ENCODE measurements around the gene DUSP18.
"Not testable (repeated sequence)": the region's sequence is repeated elsewhere in the genome, so short reads cannot be mapped to it uniquely, and the experiment has no call there.

DUSP18 gene

DNA sequence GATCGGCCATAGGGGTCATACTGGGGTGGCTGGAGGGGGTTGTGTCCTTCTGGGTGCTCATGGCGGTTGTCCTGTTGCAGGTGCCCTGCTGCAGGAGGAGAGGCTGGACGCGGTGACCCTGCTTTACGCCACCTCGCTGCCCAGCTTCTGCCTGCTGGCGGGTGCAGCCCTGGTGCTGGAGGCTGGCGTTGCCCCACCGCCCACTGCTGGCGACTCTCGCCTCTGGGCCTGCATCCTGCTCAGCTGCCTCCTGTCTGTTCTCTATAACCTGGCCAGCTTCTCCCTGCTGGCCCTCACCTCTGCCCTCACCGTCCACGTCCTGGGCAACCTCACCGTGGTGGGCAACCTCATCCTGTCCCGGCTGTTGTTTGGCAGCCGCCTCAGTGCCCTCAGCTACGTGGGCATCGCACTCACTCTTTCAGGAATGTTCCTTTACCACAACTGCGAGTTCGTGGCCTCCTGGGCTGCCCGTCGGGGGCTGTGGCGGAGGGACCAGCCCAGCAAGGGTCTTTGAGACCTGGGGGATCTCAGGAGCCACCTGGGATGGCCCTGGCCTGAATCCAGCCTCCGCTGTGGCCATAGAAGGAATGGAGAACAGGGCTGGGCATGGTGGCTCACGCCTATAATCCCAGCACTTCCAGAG is 21.0 kb downstream of the DUSP18 start:
- Histone ChIP-seq H3K4me2 (no peak overlapping the region), H3K27me3 (no peaks in the 10 kb centered on the region), H3K27ac (no peak overlapping the region), H3K4me1 (no peaks in the 10 kb centered on the region), H3K4me3 (no peak overlapping the region), H3K9ac (no peak overlapping the region), H4K20me1 (no peaks in the 10 kb centered on the region), H3K9me3 (no peaks in the 10 kb centered on the region), H3K36me3 (no peaks in the 10 kb centered on the region)
- TF ChIP-seq Cebpa-rat (IDR thresholded peaks at IDR 0.05) = no peak

GRCh38 chr22:30643055-30643875 is 24.4 kb downstream of the DUSP18 start:
- Histone ChIP-seq H4K20me1 (no peaks in the 10 kb centered on the region), H3K9me3 (peaks cover 14% of the 10 kb centered on the region), H3K4me1 (no peaks in the 10 kb centered on the region), H3K27me3 (no peaks in the 10 kb centered on the region), H3K4me2 (no peak overlapping the region), H3K4me3 (no peak overlapping the region), H3K9ac (no peak overlapping the region), H3K27ac (no peak overlapping the region), H3K36me3 (peaks cover 7% of the 10 kb centered on the region; the same call in 1 of the 2 replicates)
- TF ChIP-seq Cebpa-rat (IDR thresholded peaks at IDR 0.05) = no peak

DNA sequence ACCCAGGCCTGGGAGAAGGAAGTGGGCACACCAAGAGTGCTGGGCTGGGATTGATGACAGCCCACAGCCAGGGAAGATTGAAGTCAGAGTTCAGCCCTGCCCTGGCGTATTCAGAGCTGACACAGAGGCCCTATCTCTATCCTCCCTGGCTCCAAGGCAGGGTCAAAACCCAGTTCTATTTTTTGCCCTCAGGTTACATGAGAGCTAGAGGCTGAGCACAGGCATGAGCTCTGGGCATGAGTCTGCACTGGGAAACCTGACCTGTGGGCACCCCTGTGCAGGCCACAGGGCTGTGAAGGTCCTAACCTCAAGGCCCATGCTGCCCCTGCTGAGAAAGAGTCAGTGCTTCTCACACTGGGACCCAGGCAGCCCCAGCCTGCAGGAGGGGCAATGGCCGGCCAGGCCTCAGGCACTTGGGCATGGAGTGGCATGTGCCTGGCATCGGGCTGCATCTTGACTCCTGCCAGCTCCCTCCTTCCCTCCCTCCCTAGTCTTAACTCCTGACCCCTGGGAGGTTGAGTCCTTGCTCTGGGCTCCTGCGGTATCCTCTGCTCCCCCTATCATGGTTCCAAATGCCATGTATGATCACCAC is 26.7 kb downstream of the DUSP18 start:
- Histone ChIP-seq H3K9ac (no peak overlapping the region), H3K9me3 (peaks cover 19% of the 10 kb centered on the region), H3K36me3 (peaks cover 7% of the 10 kb centered on the region; the same call in 1 of the 2 replicates), H3K27me3 (no peaks in the 10 kb centered on the region), H3K27ac (no peak overlapping the region), H4K20me1 (no peaks in the 10 kb centered on the region), H3K4me3 (no peak overlapping the region), H3K4me1 (peaks cover 20% of the 10 kb centered on the region), H3K4me2 (no peak overlapping the region)
- TF ChIP-seq Cebpa-rat (IDR thresholded peaks at IDR 0.05) = no peak

GRCh38 chr22:30640361-30640760 is 27.3 kb downstream of the DUSP18 start:
- TF ChIP-seq Cebpa-rat (IDR thresholded peaks at IDR 0.05) = no peak
- no peak overlapping the region for H3K27ac ChIP-seq
- H3K27me3 ChIP-seq = no peaks in the 10 kb centered on the region
- no peaks in the 10 kb centered on the region for H4K20me1 ChIP-seq
- peaks cover 7% of the 10 kb centered on the region; the same call in 1 of the 2 replicates for H3K36me3 ChIP-seq
- no peak overlapping the region for H3K9ac ChIP-seq
- no peak overlapping the region for H3K4me3 ChIP-seq
- peaks cover 23% of the 10 kb centered on the region for H3K4me1 ChIP-seq
- H3K4me2 ChIP-seq = no peak overlapping the region
- H3K9me3 ChIP-seq = peaks cover 19% of the 10 kb centered on the region

GRCh38 chr22:30637701-30638114 is 30.0 kb downstream of the DUSP18 start:
- TF ChIP-seq Cebpa-rat (IDR thresholded peaks at IDR 0.05) = no peak
- Histone ChIP-seq H3K9me3 (peaks cover 19% of the 10 kb centered on the region), H3K27me3 (no peaks in the 10 kb centered on the region), H3K4me1 (peaks cover 37% of the 10 kb centered on the region), H3K36me3 (peaks cover 7% of the 10 kb centered on the region; the same call in 1 of the 2 replicates), H3K4me2 (peak overlapping the region; percentile 98), H4K20me1 (no peaks in the 10 kb centered on the region), H3K9ac (no peak overlapping the region), H3K4me3 (no peak overlapping the region), H3K27ac (no peak overlapping the region)

- Histone ChIP-seq H3K4me3 (peak overlapping the region; percentile 76), H3K9ac (peak overlapping the region; percentile 80), H3K27me3 (no peaks in the 10 kb centered on the region), H3K27ac (peak overlapping the region; percentile 74), H3K4me2 (peak overlapping the region; percentile 98), H3K9me3 (peaks cover 19% of the 10 kb centered on the region), H4K20me1 (no peaks in the 10 kb centered on the region), H3K36me3 (peaks cover 7% of the 10 kb centered on the region; the same call in 1 of the 2 replicates), H3K4me1 (peaks cover 37% of the 10 kb centered on the region)
- TF ChIP-seq Cebpa-rat (IDR thresholded peaks at IDR 0.05) = no peak
Measured at GRCh38 chr22:30636226-30637077, 31.2 kb downstream of the DUSP18 start.

- peaks cover 19% of the 10 kb centered on the region for H3K9me3 ChIP-seq
- H3K4me3 ChIP-seq = peak within 1 kb of the TSS; percentile 76
- no peaks in the 10 kb centered on the region for H4K20me1 ChIP-seq
- H3K27ac ChIP-seq = peak within 1 kb of the TSS; percentile 74
- H3K36me3 ChIP-seq = peaks cover 7% of the 10 kb centered on the region; the same call in 1 of the 2 replicates
- H3K4me1 ChIP-seq = peaks cover 37% of the 10 kb centered on the region
- peak within 1 kb of the TSS; percentile 98 for H3K4me2 ChIP-seq
- peak within 1 kb of the TSS; percentile 80 for H3K9ac ChIP-seq
- H3K27me3 ChIP-seq = no peaks in the 10 kb centered on the region
- TF ChIP-seq Cebpa-rat (IDR thresholded peaks at IDR 0.05) = no peak
Measured at GRCh38 chr22:30635273-30636225, 32.1 kb downstream of the DUSP18 start, which contains the start of gene SLC35E4. Gene SLC35E4 (plus strand): TSS chr22:30635781. CDS start chr22:30636451, 670 bp downstream.

GRCh38 chr22:30634471-30635233 is 33.0 kb downstream of the DUSP18 start:
- TF ChIP-seq Cebpa-rat (IDR thresholded peaks at IDR 0.05) = no peak
- H3K9me3 ChIP-seq = peaks cover 18% of the 10 kb centered on the region
- no peaks in the 10 kb centered on the region for H3K27me3 ChIP-seq
- H3K4me3 ChIP-seq = peak overlapping the region; percentile 76
- peaks cover 37% of the 10 kb centered on the region for H3K4me1 ChIP-seq
- H4K20me1 ChIP-seq = no peaks in the 10 kb centered on the region
- peak overlapping the region; percentile 98 for H3K4me2 ChIP-seq
- peak overlapping the region; percentile 75 for H3K9ac ChIP-seq
- peak overlapping the region; percentile 69 for H3K27ac ChIP-seq
- peaks cover 7% of the 10 kb centered on the region; the same call in 1 of the 2 replicates for H3K36me3 ChIP-seq

DNA sequence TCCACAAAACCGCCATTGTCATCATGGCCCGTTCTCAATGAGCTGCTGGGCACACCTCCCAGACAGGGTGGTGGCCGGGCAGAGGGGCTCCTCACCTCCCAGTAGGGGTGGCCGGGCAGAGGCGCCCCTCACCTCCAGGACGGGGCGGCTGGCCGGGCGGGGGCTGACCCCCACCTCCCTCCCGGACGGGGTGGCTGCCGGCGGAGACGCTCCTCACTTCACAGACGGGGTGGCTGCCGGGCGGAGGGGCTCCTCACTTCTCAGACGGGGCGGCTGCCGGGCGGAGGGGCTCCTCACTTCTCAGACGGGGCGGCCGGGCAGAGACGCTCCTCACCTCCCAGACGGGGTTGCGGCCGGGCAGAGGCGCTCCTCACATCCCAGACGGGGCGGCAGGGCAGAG is 36.2 kb downstream of the DUSP18 start:
- peaks cover 27% of the 10 kb centered on the region for H3K4me1 ChIP-seq
- not testable (repeated sequence) for H3K9me3 ChIP-seq, H3K36me3 ChIP-seq, H3K9ac ChIP-seq, H4K20me1 ChIP-seq, H3K4me3 ChIP-seq, H3K27ac ChIP-seq, H3K4me2 ChIP-seq, H3K27me3 ChIP-seq
